Epithelial cell of proximal tubule (primary cell): ENCODE measurements around the gene F10. TPM values are rescaled to one million over a fixed set of nuclear protein-coding genes. Genes with fewer than 3 reads are reported as not detected.
"Not testable (repeated sequence)": the region's sequence is repeated elsewhere in the genome, so short reads cannot be mapped to it uniquely, and the experiment has no call there.

Experiments used
- DNase-seq: peaks from one replicate; pipeline ENCODE4 v3.0.0-alpha.2; 2011; ENCODE audit warnings: low read depth
- H3K4me3 ChIP-seq: 2 replicates; pipeline ENCODE4 v1.5.1; 2011; ENCODE audit warnings: low read depth, mild to moderate bottlenecking, low read length
- CTCF ChIP-seq: conservative IDR thresholded peaks from 2 replicates; pipeline ENCODE4 v1.5.1; 2012; ENCODE audit warnings: low read depth, mild to moderate bottlenecking, low read length
- total RNA-seq: library from RNA; depleted of rRNA; stranded (reverse); fragments of >200 nt; gene quantifications from 2 replicates; pipeline ENCODE4 v1.2.3, GENCODE V29; 2015

Gene F10
- total RNA-seq, 1 donor from 2014 or later = 0.12 TPM

- DNase-seq = no peak
- TF ChIP-seq CTCF = no peak
These were observed 19.9 kb upstream of the F10 start for GRCh38 chr13:113102727-113103126.

GRCh38 chr13:113103646-113104045 lies 19.0 kb upstream of the F10 start:
- no peak overlapping the region for H3K4me3 ChIP-seq
- DNase-seq = no peak
- no peak for TF ChIP-seq CTCF

More at GRCh38 chr13:113102727-113103126, 19.9 kb upstream of the F10 start:
- no peak overlapping the region for H3K4me3 ChIP-seq

GRCh38 chr13:113105032-113105920 lies 17.3 kb upstream of the F10 start, which contains the start of gene F7:
TSS of gene F7 (plus strand) at chr13:113105791. CDS start at chr13:113105842, 51 bp downstream.
- no peak for TF ChIP-seq CTCF

GRCh38 chr13:113105921-113106452 lies 16.6 kb upstream of the F10 start:
- no peak for DNase-seq
- H3K4me3 ChIP-seq = no peak overlapping the region
- TF ChIP-seq CTCF = no peak

More at GRCh38 chr13:113105032-113105920, 17.3 kb upstream of the F10 start, which contains the start of gene F7:
- no peak within 1 kb of the TSS for H3K4me3 ChIP-seq
- no peak for DNase-seq

GRCh38 chr13:113106711-113107351 lies 15.8 kb upstream of the F10 start:
- no peak for TF ChIP-seq CTCF
- DNase-seq = no peak
- no peak overlapping the region for H3K4me3 ChIP-seq

GRCh38 chr13:113108521-113108920 lies 14.1 kb upstream of the F10 start:
- H3K4me3 ChIP-seq, DNase-seq: not testable (repeated sequence)

- H3K4me3 ChIP-seq = no peak overlapping the region
- DNase-seq = no peak
- TF ChIP-seq CTCF = no peak
These were observed 13.2 kb upstream of the F10 start for GRCh38 chr13:113109151-113110047.
